SIG-M5 treated with dmso at 0.1 percent for 504 hours (cell line): Measurements from ENCODE around the gene CCDC92.

Experiments
- DNase-seq: peaks from one replicate; lab custom pipeline; 2025; ENCODE audit not compliant: unreplicated experiment; lab: John Stamatoyannopoulos, UW

Gene CCDC92

DNA sequence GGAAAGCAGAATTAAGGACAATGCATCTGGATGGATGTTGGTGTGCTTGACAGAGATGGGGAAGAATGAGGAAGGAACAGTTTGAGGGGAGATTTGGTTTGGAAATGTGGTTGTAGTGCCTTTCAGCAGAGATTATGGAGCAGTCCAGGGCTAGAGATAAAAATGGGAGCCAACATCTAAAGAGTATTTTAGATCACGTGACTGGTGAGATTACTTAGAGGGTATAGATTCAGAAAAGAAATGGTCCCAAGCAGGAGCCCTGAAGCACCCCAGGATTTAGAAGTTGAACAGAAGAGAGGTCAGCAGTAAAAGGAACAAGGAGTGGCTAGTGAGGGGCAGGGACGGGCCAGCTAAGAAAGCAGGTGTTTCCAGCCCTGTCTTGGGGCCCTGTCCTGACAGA is 30.0 kb upstream of the CCDC92 start:
- no peak for DNase-seq

GRCh38 chr12:124002021-124002644 is 29.5 kb upstream of the CCDC92 start:
- no peak for DNase-seq

DNA sequence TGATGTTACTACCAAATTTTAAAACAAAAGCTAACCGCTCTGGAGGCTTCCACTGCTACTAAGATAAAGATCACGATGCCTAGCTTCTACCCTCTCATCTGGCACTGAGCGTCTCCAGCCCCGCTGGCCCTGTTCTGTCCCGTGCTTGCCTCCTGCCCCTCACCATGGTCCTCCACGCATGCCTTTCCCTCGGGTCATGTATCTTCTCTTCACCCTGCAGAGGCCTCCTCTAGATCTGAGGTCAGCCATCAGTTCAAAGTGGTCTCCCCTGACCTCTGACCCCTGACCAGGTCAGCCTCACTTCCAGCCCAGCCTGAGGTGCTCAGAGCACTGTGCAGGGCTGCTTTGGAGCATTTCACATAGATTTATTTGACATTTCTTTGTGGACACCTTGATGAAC is 28.7 kb upstream of the CCDC92 start:
- DNase-seq, result no peak

- no peak for DNase-seq
Observed at GRCh38 chr12:124000111-124000510, 27.5 kb upstream of the CCDC92 start.

GRCh38 chr12:123998991-123999359 is 26.3 kb upstream of the CCDC92 start:
- DNase-seq, result no peak

- DNase-seq, result no peak
Observed at GRCh38 chr12:123998344-123998990, 25.8 kb upstream of the CCDC92 start.

- no peak for DNase-seq
Observed at GRCh38 chr12:123997908-123998307, 25.3 kb upstream of the CCDC92 start.

DNA sequence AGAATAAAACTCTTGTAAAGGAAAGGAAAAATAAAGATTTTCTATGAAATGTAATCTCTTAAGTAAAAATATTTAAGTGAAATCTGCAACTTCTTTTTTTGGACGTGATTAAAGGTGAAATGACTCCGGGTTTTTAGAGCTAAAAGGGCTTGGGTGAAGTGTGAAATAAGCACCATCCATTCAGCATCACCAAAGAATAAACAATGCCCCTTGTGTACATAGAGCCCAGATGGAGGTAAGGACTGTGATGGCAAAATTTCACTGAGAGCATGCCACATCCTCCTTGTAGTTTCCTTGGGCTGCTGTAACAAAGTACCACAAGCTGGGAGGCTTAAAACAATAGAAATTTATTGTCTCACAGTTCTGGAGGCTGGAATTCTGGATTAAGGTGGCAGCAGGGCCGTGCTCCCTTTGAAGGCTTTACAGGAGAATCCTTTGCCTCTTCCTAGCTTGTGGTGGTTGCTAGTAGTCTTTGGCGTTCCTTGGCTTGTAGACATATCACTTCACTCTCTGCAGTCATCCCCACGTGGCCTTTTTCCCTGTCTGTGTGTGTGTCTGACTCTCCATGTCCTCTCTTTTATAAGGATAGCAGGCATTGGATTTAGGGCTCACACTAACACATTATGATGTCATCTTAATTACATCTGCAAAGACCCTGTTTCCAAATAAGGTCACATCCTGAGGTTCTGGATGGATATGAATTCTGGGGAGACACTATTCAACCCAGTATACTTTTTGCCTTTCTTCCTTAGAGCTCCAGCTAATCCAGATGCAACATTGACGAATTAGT is 24.6 kb upstream of the CCDC92 start:
- DNase-seq, result no peak

DNA sequence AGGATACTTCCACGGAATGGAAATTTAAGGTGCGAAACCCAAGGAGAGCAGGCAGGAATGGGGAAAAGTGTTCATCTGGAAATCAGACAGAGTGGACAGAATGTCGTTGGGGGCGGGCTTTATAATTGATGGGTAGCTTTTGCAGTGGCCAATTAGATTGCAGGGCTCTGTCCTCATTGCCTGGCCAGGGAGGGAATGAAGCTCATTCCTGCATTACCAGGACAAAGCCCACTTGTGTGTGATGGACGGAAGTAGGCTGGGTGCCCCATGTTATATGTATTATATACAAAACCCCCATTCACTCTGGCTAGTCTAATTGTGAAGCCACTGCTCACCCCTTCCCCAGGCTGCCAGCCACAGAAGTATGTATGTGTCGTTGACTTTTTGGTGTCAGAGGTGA is 23.9 kb upstream of the CCDC92 start:
- DNase-seq, result no peak

- DNase-seq, result no peak
Observed at GRCh38 chr12:123995023-123995748, 22.6 kb upstream of the CCDC92 start.

DNA sequence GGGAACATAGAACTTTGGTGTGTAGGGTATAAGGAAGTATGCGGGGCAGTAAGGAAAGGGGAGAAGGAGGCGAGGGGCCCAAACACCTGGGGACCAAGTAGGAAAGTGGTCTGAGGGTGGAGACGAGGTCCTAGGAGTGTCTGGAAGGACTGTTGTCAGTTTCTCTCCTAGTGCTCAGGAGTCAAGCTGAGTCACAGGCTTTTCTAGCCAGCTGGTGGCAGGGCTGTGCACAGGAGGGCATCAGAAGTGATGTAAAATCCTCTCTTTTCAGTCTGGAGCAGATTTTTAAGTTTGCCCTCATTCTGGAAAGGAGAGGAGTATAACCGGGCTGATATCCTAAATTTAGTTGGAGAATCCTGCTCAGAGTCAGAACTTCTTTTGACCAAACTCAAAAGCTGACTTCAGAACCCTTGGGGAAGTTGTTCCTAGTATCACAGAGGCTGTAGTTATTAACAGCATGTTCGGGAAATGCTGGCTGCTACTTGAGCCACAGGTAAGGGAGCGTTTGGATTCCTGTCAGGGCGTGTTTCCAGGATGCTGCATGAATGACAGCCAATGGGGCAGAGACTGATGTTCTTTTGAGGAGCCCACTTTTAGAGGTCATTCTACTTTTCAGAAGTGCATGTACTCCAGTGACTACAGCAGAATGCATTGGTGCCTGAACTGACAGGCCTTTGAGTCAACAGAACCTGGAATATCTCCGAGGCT is 19.6 kb upstream of the CCDC92 start:
- no peak for DNase-seq

DNA sequence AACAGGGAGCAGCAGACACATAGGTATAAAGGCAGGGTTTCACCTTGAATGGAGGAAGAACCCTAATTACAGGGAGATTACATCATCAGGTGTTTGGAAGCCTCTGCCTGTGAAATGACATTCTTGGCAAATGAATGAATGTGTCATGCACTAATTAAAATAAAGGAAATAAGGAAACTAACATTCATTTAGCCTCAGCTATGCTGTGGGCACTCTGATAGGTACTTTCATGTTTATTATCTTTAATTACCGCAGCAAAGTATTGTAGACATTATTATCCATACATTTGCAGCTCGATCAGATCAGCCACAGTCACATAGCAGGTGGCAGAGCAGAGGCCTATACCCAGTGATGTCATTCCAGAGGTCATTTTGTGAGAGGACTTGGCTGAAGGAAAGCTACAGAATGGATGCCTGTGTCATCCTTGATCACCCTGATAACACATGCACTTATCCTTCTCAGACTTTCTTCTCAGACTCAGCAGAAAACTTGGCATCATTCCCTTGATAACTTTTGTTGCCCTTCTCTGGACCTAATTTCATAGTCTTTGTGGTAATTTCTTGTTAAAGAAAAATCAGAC is 18.8 kb upstream of the CCDC92 start:
- DNase-seq, result no peak

- no peak for DNase-seq
Observed at GRCh38 chr12:123990511-123990910, 17.9 kb upstream of the CCDC92 start.

GRCh38 chr12:123989753-123990152 is 17.1 kb upstream of the CCDC92 start:
- DNase-seq, result no peak

DNA sequence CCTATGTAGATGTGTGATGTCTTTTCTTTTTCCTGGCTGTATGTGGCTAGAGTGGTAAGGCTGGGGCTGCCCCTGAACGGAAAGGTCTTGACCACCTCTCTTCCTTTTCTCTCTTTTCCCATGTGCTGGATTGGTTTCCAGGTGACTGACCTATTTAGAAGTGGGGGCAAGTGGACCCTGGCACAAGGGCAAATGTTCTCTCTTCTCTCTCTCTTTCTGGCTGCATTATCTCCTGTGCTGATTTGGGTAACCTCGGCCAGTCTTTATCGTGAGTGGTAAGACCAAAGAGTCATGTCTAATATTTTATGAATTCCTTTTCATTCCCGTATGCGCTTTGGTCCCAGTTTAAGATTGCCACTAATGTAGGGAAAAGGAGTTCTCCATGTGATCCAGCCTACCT is 16.5 kb upstream of the CCDC92 start:
- DNase-seq, result no peak

DNA sequence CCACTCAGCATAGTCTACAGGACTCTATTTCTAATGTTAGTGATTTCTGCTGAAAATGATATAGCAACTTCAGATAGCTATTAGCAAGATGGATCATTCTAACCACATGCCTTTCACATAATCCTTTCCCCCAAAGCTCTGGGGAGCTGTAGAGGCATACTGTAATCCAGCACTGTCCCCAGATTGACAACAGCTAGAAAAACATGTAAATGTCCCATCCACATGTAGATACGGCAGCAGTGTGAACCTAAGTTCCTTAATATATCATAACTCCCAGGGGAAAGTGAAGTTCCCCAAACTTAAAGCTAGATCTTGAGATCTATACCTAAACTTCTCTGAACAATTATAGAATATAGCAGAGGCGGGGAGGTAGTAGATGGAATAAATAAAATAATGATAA is 14.4 kb upstream of the CCDC92 start:
- no peak for DNase-seq

DNA sequence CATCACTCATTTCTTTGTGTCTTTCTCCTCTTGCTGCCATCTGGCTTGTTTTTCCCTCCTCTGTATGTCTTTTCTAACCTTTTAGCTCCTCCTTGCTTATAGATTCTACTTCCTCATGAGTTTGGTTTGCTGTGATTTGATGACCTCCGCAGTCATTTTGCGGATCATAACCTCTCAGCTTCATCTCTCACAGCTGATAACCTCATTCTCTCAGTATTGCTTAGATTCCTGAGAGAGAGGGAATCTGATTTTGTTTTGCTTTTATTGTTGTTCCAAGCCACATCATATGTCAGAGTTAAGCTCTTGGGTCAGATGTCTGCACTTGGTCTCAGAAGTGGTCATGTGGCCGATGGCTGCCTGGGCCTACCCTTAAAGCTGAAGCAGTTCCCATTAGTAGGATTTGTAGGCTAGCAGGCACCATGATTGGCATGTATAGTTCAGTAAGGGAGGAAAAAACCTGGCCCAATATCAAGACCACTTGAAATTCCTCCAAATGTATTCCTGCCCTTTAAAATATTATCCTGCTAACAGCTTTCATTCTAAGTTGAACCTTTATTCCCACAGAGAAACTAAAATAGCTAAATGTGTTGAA is 13.8 kb upstream of the CCDC92 start:
- no peak for DNase-seq

DNA sequence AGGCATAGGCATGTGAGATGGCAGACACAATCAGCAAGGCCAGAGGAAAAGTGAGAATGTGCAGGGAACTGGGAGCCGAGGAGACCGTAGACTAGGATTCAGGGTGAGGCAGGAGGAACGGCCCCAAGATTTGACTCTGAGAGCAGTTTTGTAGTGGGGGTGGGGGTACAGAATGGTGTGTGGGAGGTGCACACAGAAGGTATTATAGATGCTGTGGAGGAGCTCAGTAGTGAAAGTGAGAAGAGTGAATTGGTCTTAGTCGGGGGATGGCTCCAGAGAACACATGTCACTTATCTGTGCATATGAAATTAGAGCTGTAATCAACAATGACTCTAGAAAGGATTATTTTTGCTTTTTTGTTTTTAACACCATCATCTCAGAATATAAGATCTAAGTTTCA is 12.3 kb upstream of the CCDC92 start:
- DNase-seq, result no peak

DNA sequence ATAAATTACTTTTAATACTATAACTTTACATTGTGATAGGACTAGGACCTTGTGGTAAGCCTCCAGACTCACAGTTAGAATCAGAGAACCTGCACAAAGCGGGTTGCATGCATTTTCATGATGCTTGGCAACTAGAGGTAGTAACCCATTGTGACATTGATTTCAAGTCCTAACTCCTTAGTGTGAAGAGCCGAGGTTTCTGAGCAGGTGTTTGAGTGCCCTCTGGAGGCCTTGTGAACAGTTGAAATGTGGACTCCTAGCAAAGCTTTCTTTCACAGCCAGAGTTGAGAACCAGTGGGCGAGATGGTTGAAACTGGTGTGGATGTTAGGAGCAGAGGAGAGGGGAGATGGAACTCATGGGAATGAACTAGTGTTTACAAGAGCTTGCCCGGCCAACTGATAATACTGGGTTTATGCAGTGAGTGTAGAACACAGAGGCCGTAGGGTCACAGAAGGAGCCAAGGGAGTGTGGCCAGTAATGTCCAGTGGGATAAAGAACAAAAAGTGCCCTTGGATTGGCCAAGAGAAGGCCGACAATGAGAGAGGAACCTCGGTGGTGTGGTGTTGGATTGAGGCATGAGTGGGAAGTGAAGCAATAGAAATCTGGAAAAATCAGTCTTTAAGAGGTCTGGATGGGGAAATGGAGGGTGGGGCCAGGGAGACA is 11.3 kb upstream of the CCDC92 start:
- peak; percentile 61 for DNase-seq

DNA sequence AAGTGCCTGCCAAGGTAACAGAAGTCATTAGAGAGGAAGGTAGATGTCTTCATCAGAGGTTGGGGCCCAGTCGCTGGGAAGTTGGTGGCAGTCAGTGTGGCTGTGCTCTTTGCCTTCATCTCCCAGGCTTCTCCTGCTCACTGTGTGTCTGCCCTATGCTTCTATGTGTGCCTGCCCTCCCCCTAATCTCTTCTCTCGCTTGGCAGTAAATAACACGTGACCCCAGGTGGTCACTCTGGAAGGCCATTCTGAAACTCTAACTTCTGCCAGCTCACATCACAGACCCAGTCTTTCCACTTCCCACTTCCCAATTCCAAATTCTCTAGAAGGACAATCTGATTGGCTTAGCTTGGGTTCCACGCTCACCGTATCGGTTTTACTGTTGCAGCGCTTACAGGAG is 9.6 kb upstream of the CCDC92 start:
- no peak for DNase-seq
